ENCODE measurements around the gene PRSS57.
A peak's percentile ranks its signal among the peaks of the same experiment; 100 is the strongest.

GRCh38 chr19:680287-681028, 14.8 kb downstream of the PRSS57 start:
- TF ChIP-seq EZH2 (optimal IDR thresholded peaks at IDR 0.05; ENCODE audit: low read depth, low read length): no peak
- 0 out of 2 replicates have a peak, but pooled peaks have one; percentile 10 for TF ChIP-seq CTCF (IDR thresholded peaks at IDR 0.05; ENCODE audit: low read length)
- TF ChIP-seq EZH2phosphoT487 (IDR thresholded peaks at IDR 0.05; ENCODE audit: low read length): no peak
